ENCODE measurements around the gene CHKB.

- no peak for TF ChIP-seq CTCF (conservative IDR thresholded peaks at IDR 0.05; ENCODE audit: low read length)
- no peak for TF ChIP-seq EZH2phosphoT487 (IDR thresholded peaks at IDR 0.05; ENCODE audit: borderline replicate concordance, low read depth, low read length)
Measured at GRCh38 chr22:50583294-50583861, 729 bp upstream of the CHKB start.

All from OCI-LY7 (cell line).